CD14-positive monocyte (primary cell): ENCODE data around the gene MYOZ2. TPM values are rescaled to one million over a fixed set of nuclear protein-coding genes. Genes with fewer than 3 reads are reported as not detected.

Source experiments
- DNase-seq, 3 donors: peaks; one replicate each; pipeline ENCODE4 v3.0.0-alpha.2; 2011 to 2022
- H2AFZ ChIP-seq: 2 replicates; pipeline ENCODE4 v1.6.0; 2012; ENCODE audit warnings: mild to moderate bottlenecking, low read depth, low read length, inconsistent platforms; ENCODE audit not compliant: insufficient read depth, poor library complexity, severe bottlenecking
- H3K27ac ChIP-seq, 2 donors: 1 replicate in 1 of 2; 2 replicates in 1 of 2; pipeline ENCODE4 v1.5.1; 2012 to 2013; ENCODE audit warnings: low read length in 2 of 2, control low read depth in 1 of 2, inconsistent platforms in 1 of 2, low read depth in 1 of 2, mild to moderate bottlenecking in 1 of 2
- H3K27me3 ChIP-seq, 2 donors: one replicate each; pipeline versions ENCODE4 v1.6.0 to v1.6.1; 2011 to 2013; ENCODE audit warnings: low read length in 2 of 2; ENCODE audit not compliant: control insufficient read depth in 2 of 2, insufficient read depth in 2 of 2
- H3K36me3 ChIP-seq, 2 donors: replicated peaks in 1 of 2; 1 replicate in 1 of 2; 2 replicates in 1 of 2; pipeline versions ENCODE4 v1.5.1 to v1.6.1; 2012 to 2013; ENCODE audit warnings: low read length in 2 of 2, control low read depth in 1 of 2, inconsistent platforms in 1 of 2, mild to moderate bottlenecking in 1 of 2; ENCODE audit not compliant: insufficient read depth in 2 of 2, control insufficient read depth in 1 of 2
- H3K4me1 ChIP-seq, 2 donors: 1 replicate in 1 of 2; 2 replicates in 1 of 2; pipeline versions ENCODE4 v1.5.1 to v1.6.1; 2012 to 2013; ENCODE audit warnings: low read length in 2 of 2, control low read depth in 1 of 2, inconsistent platforms in 1 of 2, mild to moderate bottlenecking in 1 of 2, moderate library complexity in 1 of 2; ENCODE audit not compliant: insufficient read depth in 2 of 2, control insufficient read depth in 1 of 2
- H3K4me2 ChIP-seq: replicated peaks from 2 replicates; pipeline ENCODE3; 2012; ENCODE audit warnings: low read length, moderate library complexity, mild to moderate bottlenecking; ENCODE audit not compliant: poor library complexity, severe bottlenecking; ENCODE audit errors: extremely low read depth
- H3K4me3 ChIP-seq, 3 experiments: fragments of 200-600 bp in 1 of 3; sonication (generic) in 1 of 3; replicated peaks in 1 of 3; 1 replicate in 2 of 3; 2 replicates in 1 of 3; pipeline ENCODE4 v1.5.1; 2011 to 2013; ENCODE audit warnings: low read length in 3 of 3, mild to moderate bottlenecking in 3 of 3, control low read depth in 2 of 3, low read depth in 2 of 3, inconsistent platforms in 1 of 3, moderate library complexity in 1 of 3
- H3K79me2 ChIP-seq: 2 replicates; pipeline ENCODE4 v1.6.0; 2012; ENCODE audit warnings: mild to moderate bottlenecking, control low read depth, inconsistent platforms, low read length, moderate library complexity; ENCODE audit not compliant: insufficient read depth
- H3K9ac ChIP-seq: 2 replicates; pipeline ENCODE4 v1.6.0; 2017; ENCODE audit warnings: low read length, mild to moderate bottlenecking; ENCODE audit not compliant: insufficient read depth, poor library complexity, severe bottlenecking
- H3K9me3 ChIP-seq, 2 donors: replicated peaks in 1 of 2; 1 replicate in 1 of 2; 2 replicates in 1 of 2; pipeline versions ENCODE4 v1.5.1 to v1.6.1; 2012 to 2013; ENCODE audit warnings: low read length in 2 of 2, control low read depth in 1 of 2; ENCODE audit not compliant: control insufficient read depth in 1 of 2, insufficient read depth in 1 of 2
- H4K20me1 ChIP-seq: 2 replicates; pipeline ENCODE4 v1.6.0; 2012; ENCODE audit warnings: mild to moderate bottlenecking, low read length, control low read depth, moderate library complexity; ENCODE audit not compliant: insufficient read depth
- H3K27ac Mint-ChIP-seq, 7 donors: one replicate each; pipeline ENCODE4 v1.8.0; 2020; ENCODE audit warnings: mild to moderate bottlenecking in 7 of 7, mixed read lengths in 7 of 7, moderate library complexity in 6 of 7, inconsistent platforms in 2 of 7
- H3K27me3 Mint-ChIP-seq, 3 donors: one replicate each; pipeline ENCODE4 v1.8.0; 2021 to 2022; ENCODE audit warnings: low read depth in 3 of 3, mild to moderate bottlenecking in 3 of 3, mixed read lengths in 3 of 3, moderate library complexity in 3 of 3, inconsistent platforms in 1 of 3
- H3K36me3 Mint-ChIP-seq, 2 donors: one replicate each; pipeline ENCODE4 v1.8.0; 2020; ENCODE audit warnings: mixed read lengths in 2 of 2, inconsistent platforms in 1 of 2, mild to moderate bottlenecking in 1 of 2
- H3K4me1 Mint-ChIP-seq: one replicate; pipeline ENCODE4 v1.8.0; 2020; ENCODE audit warnings: mild to moderate bottlenecking, mixed read lengths
- H3K4me3 Mint-ChIP-seq, 2 donors: one replicate each; pipeline ENCODE4 v1.8.0; 2020; ENCODE audit warnings: mild to moderate bottlenecking in 2 of 2, mixed read lengths in 2 of 2, moderate library complexity in 1 of 2
- H3K9me3 Mint-ChIP-seq, 7 donors: one replicate each; pipeline ENCODE4 v1.8.0; 2020 to 2022; ENCODE audit warnings: mixed read lengths in 7 of 7, mild to moderate bottlenecking in 6 of 7, moderate library complexity in 6 of 7, inconsistent platforms in 2 of 7
- WGBS: methylation state at CpG from one replicate; pipeline ENCODE4 v1.1.5; 2013; ENCODE audit warnings: missing lambda C conversion rate; ENCODE audit not compliant: insufficient coverage; 5-methylcytosine and 5-hydroxymethylcytosine counted together
- intact Hi-C, 2 donors: fragments of 100-400 bp; cut with micrococcal nuclease; formaldehyde crosslinking; loops; one replicate each; pipeline versions ENCODE4 v1.15.0 to v1.15.1; 2023
- polyA plus RNA-seq, 3 donors: library from polyadenylated mRNA; depleted of rRNA in 1 of 3; unstranded in 2 of 3; stranded (reverse) in 1 of 3; fragments of 300-500 nt in 2 of 3; fragments of >200 nt in 1 of 3; fragmentation: Illumina TruSeq in 2 of 3; gene quantifications; 1 replicate in 2 of 3; 2 replicates in 1 of 3; pipeline ENCODE4 v1.2.3, GENCODE V29; 2012 to 2021
- TF ChIP-seq, protein P1 (sequence below): fragments of 200-600 bp; IDR thresholded peaks from one replicate; pipeline ENCODE4 v1.8.0; 2022; ENCODE audit warnings: antibody characterized with exemption, mild to moderate bottlenecking

The MYOZ2 gene
- polyA plus RNA-seq, 3 donors = not detected

DNA sequence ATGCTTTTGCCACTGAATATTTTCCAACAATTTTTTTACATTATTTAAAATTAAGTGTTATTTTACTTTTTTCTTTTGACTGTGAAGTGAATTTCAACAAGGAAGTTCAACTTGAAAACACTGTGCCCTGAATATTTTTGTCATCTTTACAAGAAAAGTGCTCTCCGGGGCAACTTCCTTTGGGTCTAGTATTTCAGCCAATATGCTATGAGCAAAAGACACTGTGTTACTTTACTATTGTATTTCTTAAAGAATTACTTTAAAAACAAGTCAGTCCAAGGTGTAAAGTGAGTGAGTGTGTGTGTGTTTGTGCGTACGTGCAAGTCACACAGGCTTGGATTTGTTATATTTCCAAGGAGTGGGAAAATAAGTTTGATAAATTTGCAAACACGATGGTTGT lies 69.3 kb downstream of the MYOZ2 start:
- Histone ChIP-seq H3K79me2 (no peaks in the 10 kb centered on the region), H2AFZ (peak overlapping the region; percentile 7), H3K4me2 (peak overlapping the region; percentile 51), H3K4me3 (no peak overlapping the region), H3K27me3 (no peaks in the 10 kb centered on the region), H3K9me3 (no peaks in the 10 kb centered on the region), H3K9ac (no peak overlapping the region), H3K36me3 (no peaks in the 10 kb centered on the region), H3K27ac (no peak overlapping the region), H3K4me1 (peaks cover 0 to 37% of the 10 kb centered on the region in 2 donors), H4K20me1 (no peaks in the 10 kb centered on the region)
- Mint-ChIP-seq H3K27ac (no peak overlapping the region), H3K9me3 (peaks cover 0 to 2% (median 0%) of the 10 kb centered on the region in 7 donors), H3K4me1 (peaks cover 20% of the 10 kb centered on the region), H3K4me3 (peak overlapping the region in 1 of 2 donors; percentile 21), H3K27me3 (peaks cover 0 to 1% (median 0%) of the 10 kb centered on the region in 3 donors), H3K36me3 (no peaks in the 10 kb centered on the region)
- no CpG with 5 or more reads among the region's 4 CpGs for WGBS
- intact Hi-C loops = no loop called here
- TF ChIP-seq, protein P1, sequence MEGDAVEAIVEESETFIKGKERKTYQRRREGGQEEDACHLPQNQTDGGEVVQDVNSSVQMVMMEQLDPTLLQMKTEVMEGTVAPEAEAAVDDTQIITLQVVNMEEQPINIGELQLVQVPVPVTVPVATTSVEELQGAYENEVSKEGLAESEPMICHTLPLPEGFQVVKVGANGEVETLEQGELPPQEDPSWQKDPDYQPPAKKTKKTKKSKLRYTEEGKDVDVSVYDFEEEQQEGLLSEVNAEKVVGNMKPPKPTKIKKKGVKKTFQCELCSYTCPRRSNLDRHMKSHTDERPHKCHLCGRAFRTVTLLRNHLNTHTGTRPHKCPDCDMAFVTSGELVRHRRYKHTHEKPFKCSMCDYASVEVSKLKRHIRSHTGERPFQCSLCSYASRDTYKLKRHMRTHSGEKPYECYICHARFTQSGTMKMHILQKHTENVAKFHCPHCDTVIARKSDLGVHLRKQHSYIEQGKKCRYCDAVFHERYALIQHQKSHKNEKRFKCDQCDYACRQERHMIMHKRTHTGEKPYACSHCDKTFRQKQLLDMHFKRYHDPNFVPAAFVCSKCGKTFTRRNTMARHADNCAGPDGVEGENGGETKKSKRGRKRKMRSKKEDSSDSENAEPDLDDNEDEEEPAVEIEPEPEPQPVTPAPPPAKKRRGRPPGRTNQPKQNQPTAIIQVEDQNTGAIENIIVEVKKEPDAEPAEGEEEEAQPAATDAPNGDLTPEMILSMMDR = no peak
- DNase-seq = peak in 1 of 3 donors; percentile 24

- peaks cover 0 to 2% (median 0%) of the 10 kb centered on the region in 7 donors for H3K9me3 Mint-ChIP-seq
- H3K27me3 Mint-ChIP-seq = peaks cover 0 to 3% (median 2%) of the 10 kb centered on the region in 3 donors
- peaks cover 0 to 37% of the 10 kb centered on the region in 2 donors for H3K4me1 ChIP-seq
- no peaks in the 10 kb centered on the region for H4K20me1 ChIP-seq
- H3K4me3 ChIP-seq = no peak overlapping the region
- H3K27ac ChIP-seq = no peak overlapping the region
- H3K9ac ChIP-seq = no peak overlapping the region
- peaks cover 22% of the 10 kb centered on the region for H3K4me1 Mint-ChIP-seq
- H2AFZ ChIP-seq = no peak overlapping the region
- H3K27me3 ChIP-seq = peaks cover 0 to 2% of the 10 kb centered on the region in 2 donors
- no peaks in the 10 kb centered on the region for H3K79me2 ChIP-seq
- H3K9me3 ChIP-seq = no peaks in the 10 kb centered on the region
- intact Hi-C loops = no loop called here
- H3K27ac Mint-ChIP-seq = no peak overlapping the region
- no peak overlapping the region for H3K4me2 ChIP-seq
- no peak overlapping the region for H3K4me3 Mint-ChIP-seq
- DNase-seq = no peak
- no peaks in the 10 kb centered on the region for H3K36me3 ChIP-seq
- TF ChIP-seq, protein P1 = no peak
- H3K36me3 Mint-ChIP-seq = no peaks in the 10 kb centered on the region
These were observed 70.1 kb downstream of the MYOZ2 start for GRCh38 chr4:119205690-119206089.
